ENCODE results near the gene RSRC1.

GRCh38 chr3:158084651-158085050 is 25.2 kb upstream of the RSRC1 start:
- TF ChIP-seq TAF1 (CRISPR knock-in tag; IDR thresholded peaks at IDR 0.05): no peak
- TF ChIP-seq POLR2AphosphoS5 (IDR thresholded peaks at IDR 0.05; ENCODE audit: low read depth, low read length): no peak
- no peak for TF ChIP-seq ERF (CRISPR knock-in tag; IDR thresholded peaks at IDR 0.05)
- no peak for TF ChIP-seq MAFK (conservative IDR thresholded peaks at IDR 0.05 in 1 of 2, IDR thresholded peaks at IDR 0.05 in 1 of 2; ENCODE audit: low read length in 2 of 2)
- no peak for TF ChIP-seq AGO2 (optimal IDR thresholded peaks at IDR 0.05; ENCODE audit: low read depth, low read length)
- no peak for TF ChIP-seq GABPA (IDR thresholded peaks at IDR 0.05; ENCODE audit: low read depth, low read length)
- TF ChIP-seq GABPA (CRISPR knock-in tag; IDR thresholded peaks at IDR 0.05; ENCODE audit: low read depth): no peak
- TF ChIP-seq FOXK2 (IDR thresholded peaks at IDR 0.05): no peak
- no peak for TF ChIP-seq SMARCE1 (IDR thresholded peaks at IDR 0.05; ENCODE audit: borderline replicate concordance)
- no peak for TF ChIP-seq ZNF331 (CRISPR knock-in tag; IDR thresholded peaks at IDR 0.05)
- no peak for TF ChIP-seq CAMTA2 (CRISPR knock-in tag; IDR thresholded peaks at IDR 0.05; ENCODE audit: borderline replicate concordance)
- no peak for TF ChIP-seq POLR2A (IDR thresholded peaks at IDR 0.05; ENCODE audit: insufficient read depth in 1 of 2, low read depth in 2 of 2, low read length in 2 of 2)
- TF ChIP-seq, protein P1, sequence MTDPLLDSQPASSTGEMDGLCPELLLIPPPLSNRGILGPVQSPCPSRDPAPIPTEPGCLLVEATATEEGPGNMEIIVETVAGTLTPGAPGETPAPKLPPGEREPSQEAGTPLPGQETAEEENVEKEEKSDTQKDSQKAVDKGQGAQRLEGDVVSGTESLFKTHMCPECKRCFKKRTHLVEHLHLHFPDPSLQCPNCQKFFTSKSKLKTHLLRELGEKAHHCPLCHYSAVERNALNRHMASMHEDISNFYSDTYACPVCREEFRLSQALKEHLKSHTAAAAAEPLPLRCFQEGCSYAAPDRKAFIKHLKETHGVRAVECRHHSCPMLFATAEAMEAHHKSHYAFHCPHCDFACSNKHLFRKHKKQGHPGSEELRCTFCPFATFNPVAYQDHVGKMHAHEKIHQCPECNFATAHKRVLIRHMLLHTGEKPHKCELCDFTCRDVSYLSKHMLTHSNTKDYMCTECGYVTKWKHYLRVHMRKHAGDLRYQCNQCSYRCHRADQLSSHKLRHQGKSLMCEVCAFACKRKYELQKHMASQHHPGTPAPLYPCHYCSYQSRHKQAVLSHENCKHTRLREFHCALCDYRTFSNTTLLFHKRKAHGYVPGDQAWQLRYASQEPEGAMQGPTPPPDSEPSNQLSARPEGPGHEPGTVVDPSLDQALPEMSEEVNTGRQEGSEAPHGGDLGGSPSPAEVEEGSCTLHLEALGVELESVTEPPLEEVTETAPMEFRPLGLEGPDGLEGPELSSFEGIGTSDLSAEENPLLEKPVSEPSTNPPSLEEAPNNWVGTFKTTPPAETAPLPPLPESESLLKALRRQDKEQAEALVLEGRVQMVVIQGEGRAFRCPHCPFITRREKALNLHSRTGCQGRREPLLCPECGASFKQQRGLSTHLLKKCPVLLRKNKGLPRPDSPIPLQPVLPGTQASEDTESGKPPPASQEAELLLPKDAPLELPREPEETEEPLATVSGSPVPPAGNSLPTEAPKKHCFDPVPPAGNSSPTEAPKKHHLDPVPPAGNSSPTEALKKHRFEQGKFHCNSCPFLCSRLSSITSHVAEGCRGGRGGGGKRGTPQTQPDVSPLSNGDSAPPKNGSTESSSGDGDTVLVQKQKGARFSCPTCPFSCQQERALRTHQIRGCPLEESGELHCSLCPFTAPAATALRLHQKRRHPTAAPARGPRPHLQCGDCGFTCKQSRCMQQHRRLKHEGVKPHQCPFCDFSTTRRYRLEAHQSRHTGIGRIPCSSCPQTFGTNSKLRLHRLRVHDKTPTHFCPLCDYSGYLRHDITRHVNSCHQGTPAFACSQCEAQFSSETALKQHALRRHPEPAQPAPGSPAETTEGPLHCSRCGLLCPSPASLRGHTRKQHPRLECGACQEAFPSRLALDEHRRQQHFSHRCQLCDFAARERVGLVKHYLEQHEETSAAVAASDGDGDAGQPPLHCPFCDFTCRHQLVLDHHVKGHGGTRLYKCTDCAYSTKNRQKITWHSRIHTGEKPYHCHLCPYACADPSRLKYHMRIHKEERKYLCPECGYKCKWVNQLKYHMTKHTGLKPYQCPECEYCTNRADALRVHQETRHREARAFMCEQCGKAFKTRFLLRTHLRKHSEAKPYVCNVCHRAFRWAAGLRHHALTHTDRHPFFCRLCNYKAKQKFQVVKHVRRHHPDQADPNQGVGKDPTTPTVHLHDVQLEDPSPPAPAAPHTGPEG (CRISPR knock-in tag; IDR thresholded peaks at IDR 0.05): no peak
- TF ChIP-seq RARA (CRISPR knock-in tag; IDR thresholded peaks at IDR 0.05): no peak
- TF ChIP-seq ZNF839 (CRISPR knock-in tag; IDR thresholded peaks at IDR 0.05; ENCODE audit: borderline replicate concordance): no peak

Data from HepG2 (cell line).